ENCODE data around the gene CELA1. TPM values are rescaled to one million over a fixed set of nuclear protein-coding genes. Genes with fewer than 3 reads are reported as not detected.
"Not testable (repeated sequence)": the region's sequence is repeated elsewhere in the genome, so short reads cannot be mapped to it uniquely, and the experiment has no call there.

The CELA1 gene
- total and polyA plus RNA-seq, 7 donors, result not detected

DNA sequence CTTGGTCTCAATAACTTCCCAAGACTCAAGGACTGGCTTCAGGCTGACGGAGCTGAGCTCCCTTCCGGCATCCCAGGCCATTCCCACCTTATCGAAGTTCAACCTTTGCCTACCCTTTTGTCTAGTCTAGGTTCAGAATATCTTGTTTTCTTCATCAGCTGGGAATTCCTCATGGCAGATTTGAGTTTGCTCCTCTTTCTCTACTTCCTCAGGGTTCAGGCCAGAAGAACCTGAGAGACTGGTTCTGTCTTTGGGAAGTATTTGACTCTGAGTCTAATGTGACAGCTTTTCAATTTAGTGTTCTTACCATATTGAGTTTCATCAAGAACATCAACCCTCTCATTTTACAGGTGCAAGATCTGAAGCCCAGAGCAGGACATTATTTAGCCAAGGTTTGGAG lies 24.6 kb downstream of the CELA1 start:
- TF ChIP-seq CTCF (IDR thresholded peaks at IDR 0.05), result no peak
- DNase-seq (no peak), ATAC-seq (no peak)
- Histone ChIP-seq H3K27me3 (ENCODE audit: insufficient read depth in 3 of 3, low read length in 2 of 3) (no peaks in the 10 kb centered on the region), H3K4me3 (no peak overlapping the region), H3K27ac (no peak overlapping the region), H3K4me1 (no peaks in the 10 kb centered on the region), H3K9me3 (no peaks in the 10 kb centered on the region), H3K36me3 (ENCODE audit: insufficient read depth in 1 of 2, low read depth in 1 of 2) (no peaks in the 10 kb centered on the region)
- 86 to 95% (median 92%) methylated on average over 3 of the region's 3 CpGs for WGBS, 3 donors
- intact Hi-C loops (cut with DNase I), result no loop called here

- TF ChIP-seq CTCF (IDR thresholded peaks at IDR 0.05), result no peak
- no peaks in the 10 kb centered on the region for H3K27me3 ChIP-seq (ENCODE audit: insufficient read depth in 3 of 3, low read length in 2 of 3)
- no peaks in the 10 kb centered on the region for H3K4me1 ChIP-seq
- DNase-seq, result no peak
- intact Hi-C loops (cut with DNase I), result no loop called here
- no peaks in the 10 kb centered on the region for H3K9me3 ChIP-seq
- no peak for ATAC-seq
- 13 to 25% (median 20%) methylated on average over 3 of the region's 3 CpGs for WGBS, 3 donors
- no peak overlapping the region for H3K4me3 ChIP-seq
- no peak overlapping the region for H3K27ac ChIP-seq
- H3K36me3 ChIP-seq (ENCODE audit: insufficient read depth in 1 of 2, low read depth in 1 of 2), result no peaks in the 10 kb centered on the region
These were observed 25.7 kb downstream of the CELA1 start for GRCh38 chr12:51320695-51321320.

- WGBS, 3 donors, result 62 to 68% (median 68%) methylated on average over 4 of the region's 4 CpGs
- intact Hi-C loops (cut with DNase I), result no loop called here
These were observed 26.2 kb downstream of the CELA1 start for GRCh38 chr12:51320311-51320694.

GRCh38 chr12:51318846-51319599 lies 27.5 kb downstream of the CELA1 start:
- DNase-seq, result no peak
- no peak overlapping the region for H3K27ac ChIP-seq
- no peaks in the 10 kb centered on the region for H3K4me1 ChIP-seq
- ATAC-seq, result no peak
- H3K4me3 ChIP-seq, result no peak overlapping the region
- 62 to 68% (median 67%) methylated on average over 3 of the region's 3 CpGs for WGBS, 3 donors
- no peak for TF ChIP-seq CTCF (IDR thresholded peaks at IDR 0.05)
- intact Hi-C loops (cut with DNase I), result no loop called here
- H3K9me3 ChIP-seq, result no peaks in the 10 kb centered on the region
- no peaks in the 10 kb centered on the region for H3K36me3 ChIP-seq (ENCODE audit: insufficient read depth in 1 of 2, low read depth in 1 of 2)
- H3K27me3 ChIP-seq (ENCODE audit: insufficient read depth in 3 of 3, low read length in 2 of 3), result no peaks in the 10 kb centered on the region

More at GRCh38 chr12:51320311-51320694, 26.2 kb downstream of the CELA1 start:
- DNase-seq (no peak), ATAC-seq (no peak)
- Histone ChIP-seq H3K27ac (no peak overlapping the region), H3K27me3 (ENCODE audit: insufficient read depth in 3 of 3, low read length in 2 of 3) (no peaks in the 10 kb centered on the region), H3K36me3 (ENCODE audit: insufficient read depth in 1 of 2, low read depth in 1 of 2) (no peaks in the 10 kb centered on the region), H3K9me3 (no peaks in the 10 kb centered on the region), H3K4me1 (no peaks in the 10 kb centered on the region), H3K4me3 (no peak overlapping the region)
- no peak for TF ChIP-seq CTCF (IDR thresholded peaks at IDR 0.05)

GRCh38 chr12:51318057-51318806 lies 28.2 kb downstream of the CELA1 start:
- WGBS, 3 donors, result 96% methylated on average over 8 of the region's 8 CpGs
- ATAC-seq; H3K27ac ChIP-seq; H3K9me3 ChIP-seq; H3K4me1 ChIP-seq; intact Hi-C loops (cut with DNase I); DNase-seq; H3K27me3 ChIP-seq (ENCODE audit: insufficient read depth in 3 of 3, low read length in 2 of 3); H3K4me3 ChIP-seq; H3K36me3 ChIP-seq (ENCODE audit: insufficient read depth in 1 of 2, low read depth in 1 of 2): not testable (repeated sequence)
